GM21367 (cell line): ENCODE measurements around the gene BAIAP2L1.

Experiments
- ATAC-seq: cut with Tn5 transposase; IDR thresholded peaks from one replicate; pipeline ENCODE4 v1.9.1; 2021; ENCODE audit not compliant: unreplicated experiment

The BAIAP2L1 gene

GRCh38 chr7:98242342-98242741 is 158.5 kb downstream of the BAIAP2L1 start:
- ATAC-seq = no peak

- no peak for ATAC-seq
Measured at GRCh38 chr7:98241674-98242241, 159.1 kb downstream of the BAIAP2L1 start.
